GM18508 (cell line): ENCODE results near the gene TWF2.
A peak's percentile ranks its signal among the peaks of the same experiment; 100 is the strongest.
"Not testable (repeated sequence)": the region's sequence is repeated elsewhere in the genome, so short reads cannot be mapped to it uniquely, and the experiment has no call there.

ENCODE experiments used
- ATAC-seq: cut with Tn5 transposase; IDR thresholded peaks from one replicate; pipeline ENCODE4 v1.9.1; 2021; ENCODE audit warnings: moderate number of reproducible peaks; ENCODE audit not compliant: insufficient read depth, unreplicated experiment

Gene TWF2

DNA sequence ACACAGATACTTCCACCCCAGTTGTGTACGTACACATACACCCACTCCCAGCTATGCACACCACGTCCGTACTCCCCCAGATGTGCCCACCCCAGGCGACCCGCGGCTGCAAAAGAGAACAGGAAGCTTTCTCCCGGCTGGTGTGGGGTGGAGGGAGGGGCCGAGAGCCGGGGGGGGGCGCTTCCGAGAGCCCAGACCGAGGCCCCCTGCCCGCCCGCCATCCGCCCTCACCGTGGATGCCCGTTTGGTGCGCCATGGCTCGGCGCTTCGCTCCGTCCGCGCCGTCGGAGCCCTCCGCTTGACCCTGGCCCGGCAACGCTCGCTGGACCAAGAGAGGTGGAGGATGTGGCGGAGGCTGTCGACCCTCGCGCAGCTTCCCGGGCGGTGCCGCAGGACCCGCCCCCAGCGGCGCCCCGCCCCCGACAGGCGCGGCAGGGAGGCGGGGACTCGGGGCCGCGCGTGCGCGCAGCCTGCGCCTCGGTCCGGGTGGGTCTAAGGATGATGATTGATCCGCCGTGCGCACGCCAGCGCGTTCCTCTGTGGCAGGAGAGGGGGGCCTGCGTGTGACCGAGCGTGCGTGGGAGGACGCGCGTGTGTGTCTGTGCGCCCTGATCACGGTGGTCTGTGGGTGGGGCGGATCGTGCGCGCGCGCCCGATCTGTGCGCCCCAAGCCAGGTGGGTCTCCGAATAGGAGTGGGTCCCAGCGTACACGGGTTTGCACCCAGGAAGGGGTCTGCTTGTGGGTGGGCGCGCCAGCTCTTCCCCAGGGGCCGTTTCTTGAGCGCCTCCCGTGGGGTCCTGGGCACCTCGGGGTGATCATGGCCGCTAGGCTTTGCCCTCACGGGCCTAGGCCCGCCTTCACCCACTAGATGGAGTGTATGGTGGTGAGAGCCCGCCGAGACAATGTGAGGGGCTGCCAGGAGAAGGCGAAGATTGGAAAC, at the start of gene TWF2:
Gene TWF2, minus strand, starts transcription at position 398 of the 941 bp plus-strand sequence. Its CDS starts 142 bp downstream, at position 256.
- peak; percentile 35 for ATAC-seq

- ATAC-seq, result no peak
Observed at GRCh38 chr3:52288674-52289073, 49.7 kb upstream of the TWF2 start.

DNA sequence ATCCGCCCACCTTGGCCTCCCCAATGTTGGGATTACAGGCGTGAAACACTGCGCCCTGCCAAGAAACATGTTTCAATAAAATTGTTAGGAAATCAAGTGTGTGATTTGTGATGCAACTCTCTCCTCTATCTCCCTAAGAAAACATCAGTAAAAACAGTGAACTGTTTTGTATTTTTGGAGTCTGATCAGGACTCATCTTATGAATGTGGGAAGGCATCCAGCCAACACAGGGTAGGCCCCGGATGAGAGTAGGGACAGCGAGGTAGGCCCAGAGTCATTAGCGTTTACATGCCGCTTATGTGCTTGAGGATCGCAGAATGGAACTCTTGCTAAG, 47.8 kb upstream of the TWF2 start:
- ATAC-seq, result no peak

GRCh38 chr3:52284051-52284450, 45.1 kb upstream of the TWF2 start:
- not testable (repeated sequence) for ATAC-seq

DNA sequence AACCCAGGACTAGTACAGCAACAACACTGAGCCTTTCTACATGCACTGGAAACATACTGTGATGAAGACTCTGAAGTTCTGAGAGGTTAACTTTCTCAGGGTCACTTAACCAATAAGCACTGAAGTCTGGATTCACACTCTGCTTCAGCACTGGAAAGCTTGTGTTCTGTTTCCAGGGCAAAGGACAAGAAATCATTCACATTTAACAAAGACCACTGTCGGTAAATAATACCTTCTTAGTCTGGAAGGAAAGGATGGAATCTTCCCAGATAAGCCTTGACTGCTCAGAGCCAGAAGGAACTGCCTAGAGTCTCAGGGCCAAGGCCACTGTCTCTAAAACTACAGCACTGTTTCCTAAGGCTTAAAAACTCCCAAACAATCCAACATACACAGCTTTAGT, 44.3 kb upstream of the TWF2 start:
- no peak for ATAC-seq

DNA sequence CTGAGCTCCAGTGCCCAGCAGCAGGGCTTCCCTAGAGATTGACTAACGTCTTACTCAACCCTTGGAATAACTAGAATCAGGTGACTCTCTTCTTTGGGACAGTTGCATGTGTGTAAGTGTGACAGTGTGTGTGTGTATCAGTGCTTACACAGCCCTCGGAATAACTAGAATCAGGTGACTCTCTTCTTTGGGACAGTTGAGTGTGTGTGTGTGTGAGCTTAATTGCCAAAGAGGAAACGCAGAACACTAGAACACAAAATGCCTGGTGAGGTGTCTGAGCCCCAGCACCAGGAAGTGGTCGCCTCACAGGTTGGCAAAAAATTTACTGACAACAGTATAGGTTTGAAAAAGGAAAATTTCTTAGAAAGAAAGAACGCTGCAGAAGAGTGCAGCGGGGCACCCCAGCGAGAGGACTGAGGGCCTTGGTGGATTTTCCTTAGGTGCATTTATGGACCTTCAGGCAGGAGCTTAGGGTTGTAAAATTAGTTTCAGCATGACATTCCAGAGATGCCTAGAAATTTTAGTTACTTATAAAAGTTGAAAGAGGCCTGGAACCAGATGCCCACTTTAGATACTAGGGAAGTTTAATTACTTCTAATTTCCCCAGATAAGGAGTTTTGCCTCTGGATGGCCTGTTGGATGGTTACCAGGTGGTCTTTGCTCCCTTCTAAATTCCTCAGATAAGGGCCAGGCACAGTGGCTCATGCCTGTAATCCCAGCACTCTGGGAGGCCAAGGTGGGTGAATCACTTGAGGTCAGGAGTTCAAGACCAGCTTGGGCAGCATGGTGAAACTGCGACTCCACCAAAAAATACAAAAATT, 43.2 kb upstream of the TWF2 start:
- ATAC-seq, result no peak

- ATAC-seq, result no peak
Observed at GRCh38 chr3:52280050-52280461, 41.1 kb upstream of the TWF2 start.

- no peak for ATAC-seq
Observed at GRCh38 chr3:52279596-52279995, 40.6 kb upstream of the TWF2 start.

- ATAC-seq, result no peak
Observed at GRCh38 chr3:52278510-52279069, 39.6 kb upstream of the TWF2 start, which contains the start of gene WDR82. Gene WDR82 (minus strand): TSS chr3:52278649. CDS start chr3:52278361, 288 bp downstream.

DNA sequence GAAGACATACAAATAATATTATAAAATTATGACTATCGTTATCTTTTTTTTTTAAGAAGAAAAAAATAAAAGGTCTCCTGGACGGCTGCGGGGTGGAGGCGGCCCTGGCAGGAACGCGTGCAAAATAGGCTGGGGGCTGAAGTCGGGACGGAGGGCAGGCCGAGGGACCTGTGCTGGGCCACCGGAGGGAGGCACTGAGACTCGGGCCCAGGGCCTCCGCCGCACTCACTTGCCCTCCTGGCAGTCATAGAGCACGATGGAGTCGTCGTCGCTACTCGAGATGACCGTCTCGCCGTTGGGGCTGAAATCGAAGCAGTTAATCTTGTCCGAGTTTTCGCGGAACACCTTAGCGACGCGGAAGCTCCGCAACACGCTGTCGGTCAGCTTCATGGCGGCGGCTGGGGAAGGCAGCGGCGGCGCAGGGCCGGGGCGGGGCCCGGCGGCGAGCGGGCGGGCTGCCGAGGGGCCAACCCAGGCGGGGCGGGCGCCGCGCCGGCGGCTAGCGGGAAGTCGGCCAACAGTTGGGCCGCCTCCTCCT, 39.1 kb upstream of the TWF2 start:
- ATAC-seq, result no peak

GRCh38 chr3:52277071-52277964, 38.4 kb upstream of the TWF2 start:
- ATAC-seq, result no peak

- ATAC-seq, result not testable (repeated sequence)
Observed at GRCh38 chr3:52274781-52275180, 35.8 kb upstream of the TWF2 start.

GRCh38 chr3:52272831-52273230, 33.9 kb upstream of the TWF2 start:
- no peak for ATAC-seq

DNA sequence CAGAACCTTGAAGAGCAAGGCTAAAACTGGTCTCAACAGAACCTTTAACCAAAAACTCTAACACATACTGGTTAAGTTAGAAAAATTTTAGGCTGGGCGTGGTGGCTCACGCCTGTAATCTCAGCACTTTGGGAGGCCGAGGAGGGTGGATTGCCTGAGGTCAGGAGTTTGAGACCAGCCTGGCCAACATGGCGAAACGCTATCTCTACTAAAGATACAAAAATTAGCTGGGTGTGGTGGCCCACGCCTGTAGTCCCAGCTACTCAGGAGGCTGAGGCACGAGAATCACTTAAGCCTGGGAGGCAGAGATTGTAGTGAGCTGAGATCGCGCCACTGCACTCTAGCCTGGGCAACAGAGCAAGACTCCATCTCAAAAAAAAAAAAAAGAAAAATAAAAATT, 33.2 kb upstream of the TWF2 start:
- ATAC-seq, result not testable (repeated sequence)

DNA sequence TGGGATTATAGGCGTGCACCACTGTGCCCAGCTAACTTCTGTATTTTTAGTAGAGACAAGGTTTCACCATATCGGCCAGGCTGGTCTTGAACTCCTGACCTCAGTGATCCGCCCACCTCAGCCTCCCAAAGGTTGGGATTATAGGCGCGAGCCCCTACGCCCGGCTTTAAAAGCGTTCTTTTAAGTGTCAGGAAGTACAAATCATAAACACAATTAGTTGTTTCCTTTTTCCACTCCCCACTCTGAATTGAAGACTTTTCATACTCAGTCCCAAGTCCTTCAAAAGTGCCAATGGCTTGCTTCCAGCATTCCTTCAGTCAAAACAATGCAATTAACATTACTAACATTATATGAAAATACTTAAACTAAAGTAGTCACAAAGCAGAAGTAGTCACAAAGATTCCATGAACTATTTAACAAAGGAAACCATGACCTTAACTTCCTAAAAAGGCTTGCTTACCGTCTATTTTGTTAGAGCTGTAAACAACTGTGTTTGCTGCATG, 31.3 kb upstream of the TWF2 start:
- ATAC-seq, result no peak

GRCh38 chr3:52269776-52270175, 30.8 kb upstream of the TWF2 start:
- no peak for ATAC-seq

GRCh38 chr3:52268036-52268435, 29.1 kb upstream of the TWF2 start:
- no peak for ATAC-seq

DNA sequence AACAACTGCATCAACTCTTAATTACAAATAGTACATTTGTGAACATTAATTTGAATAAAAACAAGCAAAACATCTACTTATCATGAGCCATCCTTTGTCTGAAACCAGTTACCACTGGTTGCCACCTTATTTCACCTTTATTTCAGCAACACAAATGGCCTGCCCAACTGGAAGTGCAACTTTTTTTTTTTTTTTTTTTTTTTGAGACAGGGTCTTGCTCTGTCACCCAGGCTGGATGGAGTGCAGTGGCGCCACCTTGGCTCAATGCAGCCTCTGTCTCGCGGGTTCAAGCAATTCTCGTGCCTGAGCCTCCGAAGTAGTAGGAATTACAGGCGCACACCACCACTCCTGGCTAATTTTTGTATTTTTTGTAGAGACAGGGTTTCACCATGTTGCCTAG, 26.4 kb upstream of the TWF2 start:
- ATAC-seq, result no peak

DNA sequence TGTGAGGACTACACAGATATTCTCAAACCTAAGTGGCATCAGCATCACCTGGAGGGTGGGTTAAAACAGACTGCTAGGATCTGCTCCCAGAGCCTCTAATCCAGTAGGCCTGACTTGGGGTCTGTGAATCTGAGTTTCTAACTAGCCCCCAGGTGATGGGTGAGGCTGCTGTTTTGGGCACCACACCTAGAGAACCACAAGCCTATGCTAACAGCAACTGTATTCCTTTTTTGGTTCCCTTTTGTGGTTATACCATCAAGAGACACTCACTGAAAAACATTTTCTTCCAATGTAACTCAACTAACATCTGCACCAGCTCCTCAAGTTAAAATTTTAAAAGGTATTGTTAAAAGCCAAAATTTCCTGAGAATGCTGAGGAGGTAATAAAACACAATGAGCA, 23.5 kb upstream of the TWF2 start:
- no peak for ATAC-seq
